ENCODE measurements around the gene AKR1B1. TPM values are rescaled to one million over a fixed set of nuclear protein-coding genes. Genes with fewer than 3 reads are reported as not detected.

Gene AKR1B1
- polyA plus RNA-seq, 1 of the 3 experiments (the other 2 are of a cell fraction) = 216 TPM

- H3K4me2 ChIP-seq = no peak overlapping the region
- H3F3A ChIP-seq (replicated peaks; ENCODE audit: insufficient read depth) = no peaks in the 10 kb centered on the region
- no peaks in the 10 kb centered on the region for H3K9me2 ChIP-seq
- no peaks in the 10 kb centered on the region for H3K36me3 ChIP-seq (replicated peaks in 1 of 2; ENCODE audit: control insufficient read depth in 1 of 2, insufficient read depth in 2 of 2, low read length in 1 of 2)
- no peak for DNase-seq
- no peaks in the 10 kb centered on the region for H3K9me3 ChIP-seq
- no peak for TF ChIP-seq RFX5 (IDR thresholded peaks at IDR 0.05; ENCODE audit: low read length)
- no peak for TF ChIP-seq SMC3 (IDR thresholded peaks at IDR 0.05; ENCODE audit: low read depth, low read length)
- no peak for TF ChIP-seq RXRA (IDR thresholded peaks at IDR 0.05; ENCODE audit: borderline replicate concordance, low read depth)
- TF ChIP-seq EZH2phosphoT487 (IDR thresholded peaks at IDR 0.05; ENCODE audit: borderline replicate concordance, low read depth) = no peak
- TF ChIP-seq, protein P1, sequence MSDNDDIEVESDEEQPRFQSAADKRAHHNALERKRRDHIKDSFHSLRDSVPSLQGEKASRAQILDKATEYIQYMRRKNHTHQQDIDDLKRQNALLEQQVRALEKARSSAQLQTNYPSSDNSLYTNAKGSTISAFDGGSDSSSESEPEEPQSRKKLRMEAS (IDR thresholded peaks at IDR 0.05; ENCODE audit: low read depth) = no peak
- no peak for TF ChIP-seq SIN3A (IDR thresholded peaks at IDR 0.05; ENCODE audit: borderline replicate concordance, low read depth, low read length)
- no peak for TF ChIP-seq ELF1 (IDR thresholded peaks at IDR 0.05)
- TF ChIP-seq NRF1 (IDR thresholded peaks at IDR 0.05; ENCODE audit: low read depth, low read length) = no peak
- TF ChIP-seq TCF12 (IDR thresholded peaks at IDR 0.05) = no peak
- no peak for TF ChIP-seq TAF1 (IDR thresholded peaks at IDR 0.05; ENCODE audit: borderline replicate concordance, low read depth, low read length)
- TF ChIP-seq FOXM1 (IDR thresholded peaks at IDR 0.05; ENCODE audit: low read depth) = no peak
- TF ChIP-seq GATA2 (CRISPR knock-in tag; IDR thresholded peaks at IDR 0.05) = no peak
- TF ChIP-seq, protein P2, sequence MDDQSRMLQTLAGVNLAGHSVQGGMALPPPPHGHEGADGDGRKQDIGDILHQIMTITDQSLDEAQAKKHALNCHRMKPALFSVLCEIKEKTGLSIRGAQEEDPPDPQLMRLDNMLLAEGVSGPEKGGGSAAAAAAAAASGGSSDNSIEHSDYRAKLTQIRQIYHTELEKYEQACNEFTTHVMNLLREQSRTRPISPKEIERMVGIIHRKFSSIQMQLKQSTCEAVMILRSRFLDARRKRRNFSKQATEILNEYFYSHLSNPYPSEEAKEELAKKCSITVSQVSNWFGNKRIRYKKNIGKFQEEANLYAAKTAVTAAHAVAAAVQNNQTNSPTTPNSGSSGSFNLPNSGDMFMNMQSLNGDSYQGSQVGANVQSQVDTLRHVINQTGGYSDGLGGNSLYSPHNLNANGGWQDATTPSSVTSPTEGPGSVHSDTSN (IDR thresholded peaks at IDR 0.05) = no peak
- no peak for TF ChIP-seq JUND (IDR thresholded peaks at IDR 0.05)
- no peak for TF ChIP-seq MEF2A (IDR thresholded peaks at IDR 0.05; ENCODE audit: borderline replicate concordance, low read depth)
- no peak for TF ChIP-seq NFIC (IDR thresholded peaks at IDR 0.05; ENCODE audit: borderline replicate concordance)
- no peak for TF ChIP-seq CHD2 (IDR thresholded peaks at IDR 0.05; ENCODE audit: low read length, partially characterized antibody)
- no peak for TF ChIP-seq FOSL2 (IDR thresholded peaks at IDR 0.05; ENCODE audit: borderline replicate concordance, low read depth)
- no peak for TF ChIP-seq GABPA (IDR thresholded peaks at IDR 0.05; ENCODE audit: low read depth)
- ChIA-PET CTCF (interaction anchor here (1.1 to 2.6 kb wide), 7 partner anchors 16 to 131 kb away, joined by 3 to 14 read pairs (median 4); partner anchors contain the start of genes AKR1B1 and AKR1B15), POLR2A (no interaction called here)
- no peak overlapping the region for H3K27ac ChIP-seq (ENCODE audit: low read depth in 2 of 2, low read length in 1 of 2)
- no peaks in the 10 kb centered on the region for H3K4me1 ChIP-seq (ENCODE audit: control insufficient read depth in 1 of 2, insufficient read depth in 2 of 2, low read depth in 1 of 2, low read length in 1 of 2)
- H3K27me3 ChIP-seq (ENCODE audit: insufficient read depth) = no peaks in the 10 kb centered on the region
- H4K20me1 ChIP-seq (ENCODE audit: insufficient read depth) = no peaks in the 10 kb centered on the region
- no peak overlapping the region for H2AFZ ChIP-seq (ENCODE audit: low read depth)
- WGBS (ENCODE audit: low lambda C conversion rate) = 73% methylated on average over 1 of the region's 1 CpG
- H3K79me2 ChIP-seq (ENCODE audit: insufficient read depth) = no peaks in the 10 kb centered on the region
- H3K9ac ChIP-seq = no peak overlapping the region
- H3K4me3 ChIP-seq (ENCODE audit: low read depth in 2 of 2, low read length in 1 of 2) = no peak overlapping the region
These were observed 15.9 kb upstream of the AKR1B1 start for GRCh38 chr7:134474828-134475227.

- CTCF ChIA-PET = interaction anchor here (1.1 to 2.6 kb wide), 4 partner anchors 15 to 42 kb away, joined by 3 to 14 read pairs (median 8); partner anchors contain the start of gene AKR1B1
These were observed 15.0 kb upstream of the AKR1B1 start for GRCh38 chr7:134473861-134474291.

More at GRCh38 chr7:134473861-134474291, 15.0 kb upstream of the AKR1B1 start:
- Histone ChIP-seq H4K20me1 (ENCODE audit: insufficient read depth) (no peaks in the 10 kb centered on the region), H3K27me3 (ENCODE audit: insufficient read depth) (no peaks in the 10 kb centered on the region), H3K4me2 (no peak overlapping the region), H3K4me3 (ENCODE audit: low read depth in 2 of 2, low read length in 1 of 2) (no peak overlapping the region), H3K9ac (no peak overlapping the region), H3K36me3 (replicated peaks in 1 of 2; ENCODE audit: control insufficient read depth in 1 of 2, insufficient read depth in 2 of 2, low read length in 1 of 2) (no peaks in the 10 kb centered on the region), H3F3A (replicated peaks; ENCODE audit: insufficient read depth) (no peaks in the 10 kb centered on the region), H3K9me3 (no peaks in the 10 kb centered on the region), H3K79me2 (ENCODE audit: insufficient read depth) (no peaks in the 10 kb centered on the region), H3K27ac (ENCODE audit: low read depth in 2 of 2, low read length in 1 of 2) (no peak overlapping the region), H3K9me2 (no peaks in the 10 kb centered on the region), H3K4me1 (ENCODE audit: control insufficient read depth in 1 of 2, insufficient read depth in 2 of 2, low read depth in 1 of 2, low read length in 1 of 2) (no peaks in the 10 kb centered on the region), H2AFZ (ENCODE audit: low read depth) (no peak overlapping the region)
- WGBS (ENCODE audit: low lambda C conversion rate) = 47% methylated on average over 6 of the region's 6 CpGs
- TF ChIP-seq POLR2AphosphoS5 (IDR thresholded peaks at IDR 0.05; ENCODE audit: low read depth, low read length) (no peak), CHD2 (IDR thresholded peaks at IDR 0.05; ENCODE audit: low read length, partially characterized antibody) (no peak), EZH2phosphoT487 (IDR thresholded peaks at IDR 0.05; ENCODE audit: borderline replicate concordance, low read depth) (no peak), JUND (IDR thresholded peaks at IDR 0.05) (no peak), RFX5 (IDR thresholded peaks at IDR 0.05; ENCODE audit: low read length) (no peak), YY1 (IDR thresholded peaks at IDR 0.05; ENCODE audit: low read depth) (no peak), GABPA (IDR thresholded peaks at IDR 0.05; ENCODE audit: low read depth) (no peak), ELF1 (IDR thresholded peaks at IDR 0.05) (no peak), MEF2A (IDR thresholded peaks at IDR 0.05; ENCODE audit: borderline replicate concordance, low read depth) (no peak), ZBTB33 (IDR thresholded peaks at IDR 0.05; ENCODE audit: borderline replicate concordance, low read depth) (no peak), RCOR1 (IDR thresholded peaks at IDR 0.05; ENCODE audit: low read length) (no peak)
- TF ChIP-seq, protein P3, sequence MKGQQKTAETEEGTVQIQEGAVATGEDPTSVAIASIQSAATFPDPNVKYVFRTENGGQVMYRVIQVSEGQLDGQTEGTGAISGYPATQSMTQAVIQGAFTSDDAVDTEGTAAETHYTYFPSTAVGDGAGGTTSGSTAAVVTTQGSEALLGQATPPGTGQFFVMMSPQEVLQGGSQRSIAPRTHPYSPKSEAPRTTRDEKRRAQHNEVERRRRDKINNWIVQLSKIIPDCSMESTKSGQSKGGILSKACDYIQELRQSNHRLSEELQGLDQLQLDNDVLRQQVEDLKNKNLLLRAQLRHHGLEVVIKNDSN (IDR thresholded peaks at IDR 0.05; ENCODE audit: borderline replicate concordance, low read depth) = no peak
- no peak for DNase-seq
- POLR2A ChIA-PET = no interaction called here

Measured in SK-N-SH (cell line).